NT2/D1 (cell line): ENCODE results near the gene BEAN1.

ENCODE experiments used
- SUZ12 ChIP-seq: IDR thresholded peaks from 2 replicates; pipeline ENCODE4 v1.6.1; 2011; ENCODE audit not compliant: insufficient read length, insufficient read depth; ENCODE audit errors: extremely low read depth
- YY1 ChIP-seq: IDR thresholded peaks from 2 replicates; pipeline ENCODE4 v1.6.1; 2011; ENCODE audit not compliant: insufficient read length, insufficient read depth

- TF ChIP-seq YY1 (no peak), SUZ12 (no peak)
Observed at GRCh38 chr16:66494916-66495315, 67.8 kb downstream of the BEAN1 start.
